K562 (cell line): ENCODE results near the gene SCP2.

Experiments
- FOXM1 ChIP-seq, 2 experiments: fragments of 450-650 bp in 1 of 2; sonication (generic) in 1 of 2; formaldehyde crosslinking in 1 of 2; IDR thresholded peaks; 2 replicates each; pipeline versions ENCODE4 v1.6.1 to v1.9.0; 2017 to 2022; ENCODE audit warnings: low read depth in 2 of 2, mild to moderate bottlenecking in 2 of 2, missing genetic modification reagents in 1 of 2, moderate library complexity in 1 of 2
- JUND ChIP-seq, 2 experiments: IDR thresholded peaks; 2 replicates in 1 of 2; 3 replicates in 1 of 2; pipeline ENCODE4 v1.6.1; 2011; ENCODE audit warnings: borderline replicate concordance in 2 of 2, low read depth in 2 of 2, low read length in 2 of 2, improper control_type of control experiment in 1 of 2, missing biosample characterization in 1 of 2, missing genetic modification characterization in 1 of 2, missing genetic modification reagents in 1 of 2
- SAFB2 ChIP-seq: fragments of 200-400 bp; formaldehyde crosslinking; IDR thresholded peaks from 2 replicates; pipeline ENCODE4 v1.6.1; 2018; ENCODE audit warnings: borderline replicate concordance, low read length, low read depth, moderate library complexity; ENCODE audit not compliant: severe bottlenecking
- TF ChIP-seq, protein P1 (sequence below): fragments of 200-800 bp; sonication (Bioruptor generic); IDR thresholded peaks from 2 replicates; pipeline ENCODE4 v1.6.1; 2017; ENCODE audit warnings: missing genetic modification characterization, missing compliant biosample characterization

DNA sequence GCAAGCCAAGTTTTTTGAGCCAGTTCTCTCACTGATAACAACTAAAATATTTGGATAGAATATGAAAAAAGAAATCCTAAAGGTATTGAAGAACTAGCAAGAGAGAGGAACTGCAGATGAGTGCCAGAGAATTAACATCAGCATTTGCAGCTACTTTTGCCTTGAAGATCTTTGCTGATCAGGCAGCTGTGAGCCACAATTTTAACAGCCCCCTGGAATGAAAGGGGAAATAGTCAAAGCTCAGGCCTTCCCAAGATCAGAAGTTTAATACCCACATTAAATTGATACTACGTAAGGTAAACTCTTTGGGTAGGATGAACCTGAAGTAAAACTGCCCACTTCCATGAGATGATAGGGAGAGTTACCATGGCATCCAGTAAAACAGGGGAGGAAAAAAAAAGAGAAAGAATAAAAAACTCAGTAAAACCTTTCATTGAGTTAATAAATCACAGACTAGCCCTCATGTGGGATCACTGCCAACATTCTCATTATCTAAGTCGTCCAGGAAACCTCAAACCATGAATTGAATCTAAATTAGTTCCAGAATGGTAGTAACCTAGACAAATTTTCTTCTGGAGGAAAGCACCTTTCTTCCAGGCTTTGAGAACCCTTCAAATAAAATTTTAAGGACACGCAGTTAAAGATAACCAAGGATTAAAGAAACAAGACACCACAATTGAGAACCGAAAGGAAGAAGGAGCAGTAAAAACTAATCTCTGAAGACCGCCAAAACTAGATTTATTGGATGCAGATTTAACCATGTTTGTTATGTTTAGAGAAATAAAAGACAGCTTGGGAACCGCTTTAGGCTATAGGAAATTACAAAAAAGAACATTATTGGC, 28.3 kb downstream of the SCP2 start:
- TF ChIP-seq JUND (IDR thresholded peaks at IDR 0.05; ENCODE audit: borderline replicate concordance, low read depth, low read length) (no peak), JUND (tag; IDR thresholded peaks at IDR 0.05; ENCODE audit: borderline replicate concordance, low read depth, low read length) (no peak), FOXM1 (IDR thresholded peaks at IDR 0.05; ENCODE audit: low read depth) (no peak), FOXM1 (CRISPR knock-in tag; IDR thresholded peaks at IDR 0.05; ENCODE audit: low read depth) (no peak), SAFB2 (no peak)
- TF ChIP-seq, protein P1, sequence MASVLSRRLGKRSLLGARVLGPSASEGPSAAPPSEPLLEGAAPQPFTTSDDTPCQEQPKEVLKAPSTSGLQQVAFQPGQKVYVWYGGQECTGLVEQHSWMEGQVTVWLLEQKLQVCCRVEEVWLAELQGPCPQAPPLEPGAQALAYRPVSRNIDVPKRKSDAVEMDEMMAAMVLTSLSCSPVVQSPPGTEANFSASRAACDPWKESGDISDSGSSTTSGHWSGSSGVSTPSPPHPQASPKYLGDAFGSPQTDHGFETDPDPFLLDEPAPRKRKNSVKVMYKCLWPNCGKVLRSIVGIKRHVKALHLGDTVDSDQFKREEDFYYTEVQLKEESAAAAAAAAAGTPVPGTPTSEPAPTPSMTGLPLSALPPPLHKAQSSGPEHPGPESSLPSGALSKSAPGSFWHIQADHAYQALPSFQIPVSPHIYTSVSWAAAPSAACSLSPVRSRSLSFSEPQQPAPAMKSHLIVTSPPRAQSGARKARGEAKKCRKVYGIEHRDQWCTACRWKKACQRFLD (CRISPR knock-in tag), result no peak
